Central memory CD4-positive, alpha-beta T cell (primary cell): Measurements from ENCODE around the gene VAV3.
A peak's percentile ranks its signal among the peaks of the same experiment; 100 is the strongest.
"Not testable (repeated sequence)": the region's sequence is repeated elsewhere in the genome, so short reads cannot be mapped to it uniquely, and the experiment has no call there.

Experiments used
- DNase-seq: peaks from one replicate; pipeline ENCODE4 v3.0.0; 2022

VAV3 gene

GRCh38 chr1:107788206-107789202 is 176.5 kb downstream of the VAV3 start:
- no peak for DNase-seq

GRCh38 chr1:107787299-107787698 is 177.7 kb downstream of the VAV3 start:
- no peak for DNase-seq

GRCh38 chr1:107786203-107786845 is 178.7 kb downstream of the VAV3 start:
- DNase-seq = peak; percentile 67

GRCh38 chr1:107785496-107786202 is 179.3 kb downstream of the VAV3 start:
- no peak for DNase-seq

GRCh38 chr1:107782217-107782845 is 182.6 kb downstream of the VAV3 start:
- DNase-seq = peak; percentile 55

- DNase-seq = no peak
These were observed 183.7 kb downstream of the VAV3 start for GRCh38 chr1:107781245-107781644.

GRCh38 chr1:107777664-107778047 is 187.3 kb downstream of the VAV3 start:
- DNase-seq = no peak

GRCh38 chr1:107776900-107777663 is 187.9 kb downstream of the VAV3 start:
- DNase-seq = no peak

- no peak for DNase-seq
These were observed 193.6 kb downstream of the VAV3 start for GRCh38 chr1:107771377-107771776.

- no peak for DNase-seq
These were observed 197.8 kb downstream of the VAV3 start for GRCh38 chr1:107767156-107767582.

- no peak for DNase-seq
These were observed 198.4 kb downstream of the VAV3 start for GRCh38 chr1:107766533-107766932.

GRCh38 chr1:107762751-107763390 is 202.1 kb downstream of the VAV3 start:
- no peak for DNase-seq

- no peak for DNase-seq
These were observed 204.9 kb downstream of the VAV3 start for GRCh38 chr1:107760065-107760464.

- DNase-seq = no peak
These were observed 214.5 kb downstream of the VAV3 start for GRCh38 chr1:107750364-107750959.

- DNase-seq = no peak
These were observed 216.4 kb downstream of the VAV3 start for GRCh38 chr1:107748531-107748930.

GRCh38 chr1:107741242-107741641 is 223.7 kb downstream of the VAV3 start:
- no peak for DNase-seq

- no peak for DNase-seq
These were observed 224.4 kb downstream of the VAV3 start for GRCh38 chr1:107740579-107740978.

GRCh38 chr1:107739651-107740050 is 225.3 kb downstream of the VAV3 start:
- no peak for DNase-seq

- no peak for DNase-seq
These were observed 225.8 kb downstream of the VAV3 start for GRCh38 chr1:107739201-107739600.

- DNase-seq = not testable (repeated sequence)
These were observed 231.6 kb downstream of the VAV3 start for GRCh38 chr1:107733401-107733800.

- DNase-seq = no peak
These were observed 237.1 kb downstream of the VAV3 start for GRCh38 chr1:107727866-107728265.
